ENCODE results near the gene C4B.
"Not testable (repeated sequence)": the region's sequence is repeated elsewhere in the genome, so short reads cannot be mapped to it uniquely, and the experiment has no call there.

C4B gene

DNA sequence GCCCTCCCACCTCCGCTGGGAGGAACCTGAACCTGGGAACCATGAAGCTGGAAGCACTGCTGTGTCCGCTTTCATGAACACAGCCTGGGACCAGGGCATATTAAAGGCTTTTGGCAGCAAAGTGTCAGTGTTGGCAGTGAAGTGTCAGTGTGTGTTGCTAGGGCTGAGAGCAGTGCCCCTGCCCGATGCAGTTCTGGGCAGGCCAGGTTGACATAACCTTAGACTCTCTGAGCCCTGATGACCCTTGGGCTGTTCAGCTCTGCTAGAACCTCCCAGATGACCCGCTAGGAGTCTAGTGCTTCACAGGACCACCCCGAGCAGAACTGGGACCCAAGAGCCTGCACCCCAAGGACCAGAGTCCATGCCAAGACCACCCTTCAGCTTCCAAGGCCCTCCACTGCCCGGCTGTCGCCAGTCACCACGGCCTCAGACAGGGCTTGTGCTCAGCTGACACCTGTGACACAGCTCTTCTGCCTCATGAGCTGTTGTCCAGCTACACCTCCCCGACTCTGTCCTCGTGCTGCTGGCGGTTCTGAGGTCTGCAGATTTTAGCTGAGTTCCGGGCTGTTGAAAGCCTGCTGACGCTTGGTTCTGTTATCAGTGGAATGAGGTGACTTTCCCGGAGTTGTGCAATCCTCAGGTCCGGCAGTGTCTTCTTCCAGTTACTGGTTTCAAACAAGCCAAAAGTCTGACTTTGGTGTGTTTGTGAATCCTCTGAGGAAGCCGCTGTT, 20.9 kb downstream of the C4B start:
- H3K4me3 ChIP-seq (ENCODE audit: insufficient read depth, low read depth, low read length, poor library complexity, severe bottlenecking); H3K4me1 ChIP-seq (ENCODE audit: control insufficient read depth, insufficient read depth, low read length, poor library complexity, severe bottlenecking); H3K27me3 ChIP-seq (replicated peaks; ENCODE audit: control insufficient read depth, insufficient read depth, low read length, poor library complexity, severe bottlenecking); H3K36me3 ChIP-seq (ENCODE audit: control insufficient read depth, insufficient read depth, low read length); H3K9me3 ChIP-seq (ENCODE audit: control insufficient read depth, low read length); DNase-seq; H3K27ac ChIP-seq (ENCODE audit: insufficient read depth, low read length, poor library complexity, severe bottlenecking): not testable (repeated sequence)

DNA sequence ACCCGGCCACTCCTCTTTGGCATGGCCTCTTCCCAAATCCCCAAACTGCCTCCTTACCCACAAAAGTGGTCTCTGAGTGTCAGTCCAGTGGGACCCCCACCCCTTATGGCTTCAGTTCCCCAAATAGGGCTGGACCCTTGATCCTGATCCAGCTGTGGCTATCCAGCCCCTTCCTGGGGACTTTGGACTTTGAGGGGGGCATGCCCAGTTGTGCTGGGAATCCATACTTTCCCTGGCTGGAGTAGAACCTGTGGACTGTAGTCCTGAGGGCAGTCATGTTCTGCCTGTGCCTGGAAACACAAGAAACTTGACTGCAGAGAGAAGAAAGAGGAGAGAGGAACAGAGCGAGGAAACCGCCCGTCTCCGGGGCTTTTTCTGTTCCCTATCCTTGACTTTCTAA, 22.5 kb downstream of the C4B start:
- H3K36me3 ChIP-seq (ENCODE audit: control insufficient read depth, insufficient read depth, low read length); DNase-seq; H3K9me3 ChIP-seq (ENCODE audit: control insufficient read depth, low read length); H3K27me3 ChIP-seq (replicated peaks; ENCODE audit: control insufficient read depth, insufficient read depth, low read length, poor library complexity, severe bottlenecking); H3K27ac ChIP-seq (ENCODE audit: insufficient read depth, low read length, poor library complexity, severe bottlenecking); H3K4me1 ChIP-seq (ENCODE audit: control insufficient read depth, insufficient read depth, low read length, poor library complexity, severe bottlenecking); H3K4me3 ChIP-seq (ENCODE audit: insufficient read depth, low read depth, low read length, poor library complexity, severe bottlenecking): not testable (repeated sequence)

DNA sequence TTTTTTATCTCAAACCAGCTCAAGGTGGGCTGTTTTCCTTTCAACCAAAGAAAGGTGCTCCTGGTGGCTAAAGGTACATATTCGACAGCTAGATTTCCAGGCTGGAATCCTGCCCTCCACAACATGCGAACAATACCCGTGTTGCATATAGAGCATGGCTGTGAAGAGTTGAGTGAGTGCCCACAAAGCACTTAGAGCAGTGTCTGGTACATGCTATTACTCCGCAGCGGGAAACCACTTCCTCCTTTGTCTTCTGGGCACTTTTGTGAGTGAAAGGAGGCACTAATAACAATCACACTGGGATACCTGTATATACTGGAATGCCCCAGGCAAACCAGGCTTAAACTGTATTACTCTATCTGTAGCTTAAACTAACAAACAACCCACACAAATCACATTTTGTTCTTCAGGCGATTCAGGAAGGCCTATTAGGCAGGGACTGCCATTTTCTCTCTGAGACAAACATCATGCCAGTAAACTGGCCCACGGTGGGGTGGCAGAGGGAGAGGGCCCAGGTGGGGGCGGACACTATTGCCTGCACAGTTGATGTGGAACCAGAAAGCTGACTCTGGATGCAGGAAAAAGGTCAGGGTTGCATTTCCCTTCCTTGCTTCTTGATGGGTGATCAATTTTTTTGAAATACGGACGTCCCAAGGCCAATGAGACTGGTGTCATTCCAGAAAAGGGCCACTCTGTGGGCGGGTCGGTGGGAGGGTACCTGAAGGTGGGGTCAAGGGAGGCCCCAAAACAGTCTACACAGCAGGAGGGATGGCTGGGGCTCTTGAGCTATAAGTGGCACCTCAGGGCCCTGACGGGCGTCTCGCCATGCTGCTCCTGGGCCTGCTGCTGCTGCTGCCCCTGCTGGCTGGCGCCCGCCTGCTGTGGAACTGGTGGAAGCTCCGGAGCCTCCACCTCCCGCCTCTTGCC, 23.3 kb downstream of the C4B start, which contains the start of gene CYP21A2:
CYP21A2 (plus strand) TSS at position 818 of the 927 bp plus-strand sequence; CDS start at position 826, 8 bp downstream.
- not testable (repeated sequence) for H3K9me3 ChIP-seq (ENCODE audit: control insufficient read depth, low read length); H3K27ac ChIP-seq (ENCODE audit: insufficient read depth, low read length, poor library complexity, severe bottlenecking); DNase-seq; H3K4me1 ChIP-seq (ENCODE audit: control insufficient read depth, insufficient read depth, low read length, poor library complexity, severe bottlenecking); H3K36me3 ChIP-seq (ENCODE audit: control insufficient read depth, insufficient read depth, low read length); H3K4me3 ChIP-seq (ENCODE audit: insufficient read depth, low read depth, low read length, poor library complexity, severe bottlenecking); H3K27me3 ChIP-seq (replicated peaks; ENCODE audit: control insufficient read depth, insufficient read depth, low read length, poor library complexity, severe bottlenecking)

DNA sequence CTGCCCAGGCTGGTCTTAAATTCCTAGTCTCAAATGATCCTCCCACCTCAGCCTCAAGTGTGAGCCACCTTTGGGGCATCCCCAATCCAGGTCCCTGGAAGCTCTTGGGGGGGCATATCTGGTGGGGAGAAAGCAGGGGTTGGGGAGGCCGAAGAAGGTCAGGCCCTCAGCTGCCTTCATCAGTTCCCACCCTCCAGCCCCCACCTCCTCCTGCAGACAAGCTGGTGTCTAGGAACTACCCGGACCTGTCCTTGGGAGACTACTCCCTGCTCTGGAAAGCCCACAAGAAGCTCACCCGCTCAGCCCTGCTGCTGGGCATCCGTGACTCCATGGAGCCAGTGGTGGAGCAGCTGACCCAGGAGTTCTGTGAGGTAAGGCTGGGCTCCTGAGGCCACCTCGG, 24.3 kb downstream of the C4B start:
- H3K27me3 ChIP-seq (replicated peaks; ENCODE audit: control insufficient read depth, insufficient read depth, low read length, poor library complexity, severe bottlenecking); H3K4me3 ChIP-seq (ENCODE audit: insufficient read depth, low read depth, low read length, poor library complexity, severe bottlenecking); H3K4me1 ChIP-seq (ENCODE audit: control insufficient read depth, insufficient read depth, low read length, poor library complexity, severe bottlenecking); DNase-seq; H3K27ac ChIP-seq (ENCODE audit: insufficient read depth, low read length, poor library complexity, severe bottlenecking); H3K36me3 ChIP-seq (ENCODE audit: control insufficient read depth, insufficient read depth, low read length); H3K9me3 ChIP-seq (ENCODE audit: control insufficient read depth, low read length): not testable (repeated sequence)

DNA sequence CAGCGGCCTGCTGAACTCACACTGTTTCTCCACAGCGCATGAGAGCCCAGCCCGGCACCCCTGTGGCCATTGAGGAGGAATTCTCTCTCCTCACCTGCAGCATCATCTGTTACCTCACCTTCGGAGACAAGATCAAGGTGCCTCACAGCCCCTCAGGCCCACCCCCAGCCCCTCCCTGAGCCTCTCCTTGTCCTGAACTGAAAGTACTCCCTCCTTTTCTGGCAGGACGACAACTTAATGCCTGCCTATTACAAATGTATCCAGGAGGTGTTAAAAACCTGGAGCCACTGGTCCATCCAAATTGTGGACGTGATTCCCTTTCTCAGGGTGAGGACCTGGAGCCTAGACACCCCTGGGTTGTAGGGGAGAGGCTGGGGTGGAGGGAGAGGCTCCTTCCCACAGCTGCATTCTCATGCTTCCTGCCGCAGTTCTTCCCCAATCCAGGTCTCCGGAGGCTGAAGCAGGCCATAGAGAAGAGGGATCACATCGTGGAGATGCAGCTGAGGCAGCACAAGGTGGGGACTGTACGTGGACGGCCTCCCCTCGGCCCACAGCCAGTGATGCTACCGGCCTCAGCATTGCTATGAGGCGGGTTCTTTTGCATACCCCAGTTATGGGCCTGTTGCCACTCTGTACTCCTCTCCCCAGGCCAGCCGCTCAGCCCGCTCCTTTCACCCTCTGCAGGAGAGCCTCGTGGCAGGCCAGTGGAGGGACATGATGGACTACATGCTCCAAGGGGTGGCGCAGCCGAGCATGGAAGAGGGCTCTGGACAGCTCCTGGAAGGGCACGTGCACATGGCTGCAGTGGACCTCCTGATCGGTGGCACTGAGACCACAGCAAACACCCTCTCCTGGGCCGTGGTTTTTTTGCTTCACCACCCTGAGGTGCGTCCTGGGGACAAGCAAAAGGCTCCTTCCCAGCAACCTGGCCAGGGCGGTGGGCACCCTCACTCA, 25.0 kb downstream of the C4B start:
- not testable (repeated sequence) for H3K9me3 ChIP-seq (ENCODE audit: control insufficient read depth, low read length); H3K4me3 ChIP-seq (ENCODE audit: insufficient read depth, low read depth, low read length, poor library complexity, severe bottlenecking); H3K4me1 ChIP-seq (ENCODE audit: control insufficient read depth, insufficient read depth, low read length, poor library complexity, severe bottlenecking); H3K27me3 ChIP-seq (replicated peaks; ENCODE audit: control insufficient read depth, insufficient read depth, low read length, poor library complexity, severe bottlenecking); H3K36me3 ChIP-seq (ENCODE audit: control insufficient read depth, insufficient read depth, low read length); H3K27ac ChIP-seq (ENCODE audit: insufficient read depth, low read length, poor library complexity, severe bottlenecking); DNase-seq

DNA sequence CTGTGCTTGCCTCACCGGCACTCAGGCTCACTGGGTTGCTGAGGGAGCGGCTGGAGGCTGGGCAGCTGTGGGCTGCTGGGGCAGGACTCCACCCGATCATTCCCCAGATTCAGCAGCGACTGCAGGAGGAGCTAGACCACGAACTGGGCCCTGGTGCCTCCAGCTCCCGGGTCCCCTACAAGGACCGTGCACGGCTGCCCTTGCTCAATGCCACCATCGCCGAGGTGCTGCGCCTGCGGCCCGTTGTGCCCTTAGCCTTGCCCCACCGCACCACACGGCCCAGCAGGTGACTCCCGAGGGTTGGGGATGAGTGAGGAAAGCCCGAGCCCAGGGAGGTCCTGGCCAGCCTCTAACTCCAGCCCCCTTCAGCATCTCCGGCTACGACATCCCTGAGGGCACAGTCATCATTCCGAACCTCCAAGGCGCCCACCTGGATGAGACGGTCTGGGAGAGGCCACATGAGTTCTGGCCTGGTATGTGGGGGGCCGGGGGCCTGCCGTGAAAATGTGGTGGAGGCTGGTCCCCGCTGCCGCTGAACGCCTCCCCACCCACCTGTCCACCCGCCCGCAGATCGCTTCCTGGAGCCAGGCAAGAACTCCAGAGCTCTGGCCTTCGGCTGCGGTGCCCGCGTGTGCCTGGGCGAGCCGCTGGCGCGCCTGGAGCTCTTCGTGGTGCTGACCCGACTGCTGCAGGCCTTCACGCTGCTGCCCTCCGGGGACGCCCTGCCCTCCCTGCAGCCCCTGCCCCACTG, 25.9 kb downstream of the C4B start:
- not testable (repeated sequence) for DNase-seq; H3K36me3 ChIP-seq (ENCODE audit: control insufficient read depth, insufficient read depth, low read length); H3K4me1 ChIP-seq (ENCODE audit: control insufficient read depth, insufficient read depth, low read length, poor library complexity, severe bottlenecking); H3K4me3 ChIP-seq (ENCODE audit: insufficient read depth, low read depth, low read length, poor library complexity, severe bottlenecking); H3K9me3 ChIP-seq (ENCODE audit: control insufficient read depth, low read length); H3K27me3 ChIP-seq (replicated peaks; ENCODE audit: control insufficient read depth, insufficient read depth, low read length, poor library complexity, severe bottlenecking); H3K27ac ChIP-seq (ENCODE audit: insufficient read depth, low read length, poor library complexity, severe bottlenecking)

DNA sequence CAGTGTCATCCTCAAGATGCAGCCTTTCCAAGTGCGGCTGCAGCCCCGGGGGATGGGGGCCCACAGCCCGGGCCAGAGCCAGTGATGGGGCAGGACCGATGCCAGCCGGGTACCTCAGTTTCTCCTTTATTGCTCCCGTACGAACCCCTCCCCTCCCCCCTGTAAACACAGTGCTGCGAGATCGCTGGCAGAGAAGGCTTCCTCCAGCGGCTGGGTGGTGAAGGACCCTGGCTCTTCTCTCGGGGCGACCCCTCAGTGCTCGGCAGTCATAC, 26.4 kb downstream of the C4B start:
- not testable (repeated sequence) for H3K4me3 ChIP-seq (ENCODE audit: insufficient read depth, low read depth, low read length, poor library complexity, severe bottlenecking); H3K27me3 ChIP-seq (replicated peaks; ENCODE audit: control insufficient read depth, insufficient read depth, low read length, poor library complexity, severe bottlenecking); H3K4me1 ChIP-seq (ENCODE audit: control insufficient read depth, insufficient read depth, low read length, poor library complexity, severe bottlenecking); H3K36me3 ChIP-seq (ENCODE audit: control insufficient read depth, insufficient read depth, low read length); DNase-seq; H3K9me3 ChIP-seq (ENCODE audit: control insufficient read depth, low read length); H3K27ac ChIP-seq (ENCODE audit: insufficient read depth, low read length, poor library complexity, severe bottlenecking)

DNA sequence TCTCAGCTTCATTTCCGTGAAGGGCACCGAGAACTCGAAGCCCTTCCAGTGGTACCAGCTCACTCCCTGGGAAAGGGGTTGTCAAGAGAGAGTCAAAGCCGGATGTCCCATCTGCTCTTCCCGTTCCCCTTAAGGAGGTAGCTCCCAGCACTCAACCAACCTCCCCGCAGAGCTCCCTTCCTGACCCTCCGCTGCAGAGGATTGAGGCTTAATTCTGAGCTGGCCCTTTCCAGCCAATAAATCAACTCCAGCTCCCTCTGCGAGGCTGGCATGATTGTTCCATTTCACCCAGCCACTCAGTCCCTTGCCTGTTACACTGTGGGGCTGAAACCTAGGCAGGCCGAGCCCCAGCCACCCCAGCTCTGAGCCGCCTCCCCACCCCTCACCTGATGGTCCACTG, 26.8 kb downstream of the C4B start:
- H3K4me1 ChIP-seq (ENCODE audit: control insufficient read depth, insufficient read depth, low read length, poor library complexity, severe bottlenecking); DNase-seq; H3K4me3 ChIP-seq (ENCODE audit: insufficient read depth, low read depth, low read length, poor library complexity, severe bottlenecking); H3K36me3 ChIP-seq (ENCODE audit: control insufficient read depth, insufficient read depth, low read length); H3K27ac ChIP-seq (ENCODE audit: insufficient read depth, low read length, poor library complexity, severe bottlenecking); H3K9me3 ChIP-seq (ENCODE audit: control insufficient read depth, low read length); H3K27me3 ChIP-seq (replicated peaks; ENCODE audit: control insufficient read depth, insufficient read depth, low read length, poor library complexity, severe bottlenecking): not testable (repeated sequence)

DNA sequence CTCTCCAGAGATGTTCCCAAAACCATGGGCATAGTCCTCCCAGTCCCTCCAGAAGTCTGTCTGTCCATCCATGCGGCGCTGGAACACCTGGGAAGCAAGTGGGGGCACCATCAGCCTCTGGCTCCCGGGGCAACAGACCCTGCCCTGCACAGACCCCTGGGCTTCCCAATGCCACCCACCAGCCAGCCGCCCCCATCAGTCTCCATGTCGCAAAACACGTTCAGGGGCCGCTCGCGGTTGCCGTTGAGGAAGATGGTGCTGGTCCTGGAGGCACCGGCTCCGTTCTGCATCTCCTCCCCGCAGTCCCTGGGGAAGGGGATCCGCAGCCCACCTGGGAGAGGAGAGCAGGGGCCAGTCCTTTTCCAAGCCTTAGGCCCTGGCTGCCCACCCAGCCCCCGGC, 27.7 kb downstream of the C4B start:
- not testable (repeated sequence) for H3K4me1 ChIP-seq (ENCODE audit: control insufficient read depth, insufficient read depth, low read length, poor library complexity, severe bottlenecking); H3K27ac ChIP-seq (ENCODE audit: insufficient read depth, low read length, poor library complexity, severe bottlenecking); DNase-seq; H3K9me3 ChIP-seq (ENCODE audit: control insufficient read depth, low read length); H3K27me3 ChIP-seq (replicated peaks; ENCODE audit: control insufficient read depth, insufficient read depth, low read length, poor library complexity, severe bottlenecking); H3K4me3 ChIP-seq (ENCODE audit: insufficient read depth, low read depth, low read length, poor library complexity, severe bottlenecking); H3K36me3 ChIP-seq (ENCODE audit: control insufficient read depth, insufficient read depth, low read length)
